Measurements from ENCODE around the gene TM7SF2.

DNA sequence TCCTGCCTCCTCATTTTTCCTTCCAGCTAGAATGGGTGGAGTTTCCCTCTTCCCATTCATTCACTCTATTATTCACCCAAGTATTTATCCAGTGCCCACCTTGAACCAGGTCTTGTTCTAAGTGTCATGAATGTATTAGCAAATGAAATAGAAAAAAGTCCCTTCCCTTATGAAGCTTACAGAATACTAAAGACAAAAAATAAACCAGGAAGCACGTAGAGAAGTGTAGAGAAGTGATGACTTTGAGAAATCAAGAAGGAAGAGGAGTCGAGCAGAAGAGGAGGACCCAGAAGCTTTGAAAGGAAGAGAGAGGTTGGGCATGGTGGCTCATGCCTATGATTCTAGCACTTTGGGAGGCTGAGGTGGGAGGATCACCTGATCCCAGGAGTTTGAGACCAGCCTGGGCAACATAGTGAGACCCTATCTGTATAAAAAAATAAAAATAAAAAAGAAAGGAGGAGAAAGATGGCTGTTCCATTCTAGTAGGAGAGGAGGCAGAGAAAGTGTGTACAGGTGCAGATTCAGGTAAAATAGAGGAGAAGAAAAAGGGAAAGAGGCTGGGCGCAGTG is 39.7 kb downstream of the TM7SF2 start:
- TF ChIP-seq, protein P1, sequence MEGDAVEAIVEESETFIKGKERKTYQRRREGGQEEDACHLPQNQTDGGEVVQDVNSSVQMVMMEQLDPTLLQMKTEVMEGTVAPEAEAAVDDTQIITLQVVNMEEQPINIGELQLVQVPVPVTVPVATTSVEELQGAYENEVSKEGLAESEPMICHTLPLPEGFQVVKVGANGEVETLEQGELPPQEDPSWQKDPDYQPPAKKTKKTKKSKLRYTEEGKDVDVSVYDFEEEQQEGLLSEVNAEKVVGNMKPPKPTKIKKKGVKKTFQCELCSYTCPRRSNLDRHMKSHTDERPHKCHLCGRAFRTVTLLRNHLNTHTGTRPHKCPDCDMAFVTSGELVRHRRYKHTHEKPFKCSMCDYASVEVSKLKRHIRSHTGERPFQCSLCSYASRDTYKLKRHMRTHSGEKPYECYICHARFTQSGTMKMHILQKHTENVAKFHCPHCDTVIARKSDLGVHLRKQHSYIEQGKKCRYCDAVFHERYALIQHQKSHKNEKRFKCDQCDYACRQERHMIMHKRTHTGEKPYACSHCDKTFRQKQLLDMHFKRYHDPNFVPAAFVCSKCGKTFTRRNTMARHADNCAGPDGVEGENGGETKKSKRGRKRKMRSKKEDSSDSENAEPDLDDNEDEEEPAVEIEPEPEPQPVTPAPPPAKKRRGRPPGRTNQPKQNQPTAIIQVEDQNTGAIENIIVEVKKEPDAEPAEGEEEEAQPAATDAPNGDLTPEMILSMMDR (IDR thresholded peaks at IDR 0.05): no peak
- TF ChIP-seq EZH2 (IDR thresholded peaks at IDR 0.05) (no peak), EZH2phosphoT487 (IDR thresholded peaks at IDR 0.05) (no peak)
